ENCODE measurements around the gene HRAS. TPM values are rescaled to one million over a fixed set of nuclear protein-coding genes. Genes with fewer than 3 reads are reported as not detected.

HRAS gene
- total and polyA plus RNA-seq, 10 donors = 16.6 to 90.9 (median 31.2) TPM

GRCh38 chr11:516400-516799 is 19.0 kb downstream of the HRAS start:
- Histone ChIP-seq H3K4me1 (peaks cover 0 to 17% (median 11%) of the 10 kb centered on the region in 6 donors), H3K27me3 (replicated peaks in 1 of 7) (no peaks in the 10 kb centered on the region), H3K36me3 (peaks cover 0 to 25% (median 0%) of the 10 kb centered on the region in 6 donors), H3K9me3 (peaks cover 0 to 18% (median 13%) of the 10 kb centered on the region in 8 donors), H3K27ac (no peak overlapping the region), H3K4me3 (no peak overlapping the region)
- TF ChIP-seq POLR2AphosphoS5 (IDR thresholded peaks at IDR 0.05) (no peak), POLR2A (IDR thresholded peaks at IDR 0.05) (no peak), CTCF (IDR thresholded peaks at IDR 0.05 in 8 of 11, conservative IDR thresholded peaks at IDR 0.05 in 3 of 11) (no peak)
- WGBS, 5 donors = 97 to 100% (median 98%) methylated on average over 4 of the region's 4 CpGs
- no peak for DNase-seq
- intact Hi-C loops (cut with DNase I; ENCODE audit: low total_unique reads) = no loop called here

- intact Hi-C loops (cut with DNase I; ENCODE audit: low total_unique reads) = no loop called here
- WGBS, 5 donors = 85 to 98% (median 93%) methylated on average over 6 of the region's 6 CpGs
- peaks cover 0 to 17% (median 11%) of the 10 kb centered on the region in 6 donors for H3K4me1 ChIP-seq
- no peak overlapping the region for H3K27ac ChIP-seq
- no peak for DNase-seq
- no peak for TF ChIP-seq POLR2AphosphoS5 (IDR thresholded peaks at IDR 0.05)
- no peak for TF ChIP-seq CTCF (IDR thresholded peaks at IDR 0.05 in 8 of 11, conservative IDR thresholded peaks at IDR 0.05 in 3 of 11)
- no peak for TF ChIP-seq POLR2A (IDR thresholded peaks at IDR 0.05)
- peaks cover 0 to 38% (median 2%) of the 10 kb centered on the region in 6 donors for H3K36me3 ChIP-seq
- no peak overlapping the region for H3K4me3 ChIP-seq
- no peaks in the 10 kb centered on the region for H3K27me3 ChIP-seq (replicated peaks in 1 of 7)
- H3K9me3 ChIP-seq = peaks cover 0 to 18% (median 13%) of the 10 kb centered on the region in 8 donors
Measured at GRCh38 chr11:515131-515530, 20.2 kb downstream of the HRAS start.

GRCh38 chr11:514606-515005 is 20.8 kb downstream of the HRAS start:
- Histone ChIP-seq H3K9me3 (peaks cover 0 to 18% (median 13%) of the 10 kb centered on the region in 8 donors), H3K27me3 (replicated peaks in 1 of 7) (no peaks in the 10 kb centered on the region), H3K4me3 (no peak overlapping the region), H3K27ac (no peak overlapping the region), H3K4me1 (peaks cover 0 to 17% (median 11%) of the 10 kb centered on the region in 6 donors), H3K36me3 (peaks cover 0 to 43% (median 2%) of the 10 kb centered on the region in 6 donors)
- intact Hi-C loops (cut with DNase I; ENCODE audit: low total_unique reads) = no loop called here
- DNase-seq = no peak
- 60 to 89% (median 78%) methylated on average over 10 of the region's 10 CpGs for WGBS, 5 donors
- TF ChIP-seq POLR2A (IDR thresholded peaks at IDR 0.05) (no peak), CTCF (IDR thresholded peaks at IDR 0.05 in 8 of 11, conservative IDR thresholded peaks at IDR 0.05 in 3 of 11) (no peak), POLR2AphosphoS5 (IDR thresholded peaks at IDR 0.05) (no peak)

- 89 to 93% (median 91%) methylated on average over 29 of the region's 29 CpGs for WGBS, 5 donors
- H3K4me3 ChIP-seq = no peak overlapping the region
- H3K27ac ChIP-seq = peak overlapping the region in 3 of 8 donors; percentile 7 to 52 (median 11)
- H3K9me3 ChIP-seq = peaks cover 0 to 18% (median 13%) of the 10 kb centered on the region in 8 donors
- H3K36me3 ChIP-seq = peaks cover 0 to 55% (median 2%) of the 10 kb centered on the region in 6 donors
- peaks cover 0 to 12% (median 4%) of the 10 kb centered on the region in 6 donors for H3K4me1 ChIP-seq
- no peak for TF ChIP-seq POLR2A (IDR thresholded peaks at IDR 0.05)
- TF ChIP-seq POLR2AphosphoS5 (IDR thresholded peaks at IDR 0.05) = peak in 2 of 3 donors; percentile 17 to 44
- H3K27me3 ChIP-seq (replicated peaks in 1 of 7) = no peaks in the 10 kb centered on the region
- DNase-seq = no peak
- intact Hi-C loops (cut with DNase I; ENCODE audit: low total_unique reads) = no loop called here
Measured at GRCh38 chr11:512761-513595, 22.4 kb downstream of the HRAS start.

All from spleen (tissue), 11 donors.